NCI-H446 (cell line): ENCODE data around the gene NHP2.
"Not testable (repeated sequence)": the region's sequence is repeated elsewhere in the genome, so short reads cannot be mapped to it uniquely, and the experiment has no call there.

ENCODE experiments used
- DNase-seq, 2 experiments: peaks; one replicate each; lab custom pipeline; 2025; lab: John Stamatoyannopoulos, UW

NHP2 gene

GRCh38 chr5:178153530-178154340, at the start of gene NHP2:
Gene NHP2, minus strand, starts transcription at chr5:178153885. Its CDS starts 68 bp downstream, at chr5:178153817.
- peak; percentile 95 to 99 for DNase-seq

- DNase-seq: no peak
These were observed 48.9 kb upstream of the NHP2 start for GRCh38 chr5:178202541-178202940.

- no peak for DNase-seq
These were observed 48.2 kb upstream of the NHP2 start for GRCh38 chr5:178201927-178202235.

GRCh38 chr5:178201221-178201926, 47.7 kb upstream of the NHP2 start:
- no peak for DNase-seq

- DNase-seq: no peak
These were observed 46.1 kb upstream of the NHP2 start for GRCh38 chr5:178199581-178200434.

GRCh38 chr5:178198706-178199105, 45.0 kb upstream of the NHP2 start:
- no peak for DNase-seq

- DNase-seq: not testable (repeated sequence)
These were observed 44.5 kb upstream of the NHP2 start for GRCh38 chr5:178198151-178198550.

GRCh38 chr5:178196986-178197385, 43.3 kb upstream of the NHP2 start:
- DNase-seq: no peak

GRCh38 chr5:178196281-178196812, 42.7 kb upstream of the NHP2 start:
- no peak for DNase-seq

- no peak for DNase-seq
These were observed 40.3 kb upstream of the NHP2 start for GRCh38 chr5:178194026-178194425.

GRCh38 chr5:178193251-178193809, 39.6 kb upstream of the NHP2 start:
- DNase-seq: no peak

- no peak for DNase-seq
These were observed 39.1 kb upstream of the NHP2 start for GRCh38 chr5:178192787-178193186.

GRCh38 chr5:178192244-178192643, 38.6 kb upstream of the NHP2 start:
- no peak for DNase-seq

GRCh38 chr5:178191661-178192060, 38.0 kb upstream of the NHP2 start:
- no peak for DNase-seq

- no peak for DNase-seq
These were observed 35.7 kb upstream of the NHP2 start for GRCh38 chr5:178189433-178189832.

GRCh38 chr5:178187014-178187413, 33.3 kb upstream of the NHP2 start, which contains the start of gene GMCL2:
Gene GMCL2, minus strand, starts transcription at chr5:178187371. Its CDS starts 72 bp downstream, at chr5:178187299.
- DNase-seq: no peak

- DNase-seq: no peak
These were observed 32.7 kb upstream of the NHP2 start for GRCh38 chr5:178186427-178186826.

GRCh38 chr5:178182158-178182876, 28.6 kb upstream of the NHP2 start:
- DNase-seq: no peak

GRCh38 chr5:178180141-178180863, 26.6 kb upstream of the NHP2 start:
- DNase-seq: no peak

- DNase-seq: no peak
These were observed 23.9 kb upstream of the NHP2 start for GRCh38 chr5:178177569-178177968.

- DNase-seq: no peak
These were observed 23.1 kb upstream of the NHP2 start for GRCh38 chr5:178176791-178177190.
